Prostate gland (tissue), 2 donors: ENCODE data around the gene IPO11. TPM values are rescaled to one million over a fixed set of nuclear protein-coding genes. Genes with fewer than 3 reads are reported as not detected.
A peak's percentile ranks its signal among the peaks of the same experiment; 100 is the strongest.

Experiments used
- DNase-seq: peaks from one replicate; pipeline ENCODE4 v3.0.0-alpha.2; 2019; ENCODE audit warnings: low spot score
- H3K27ac ChIP-seq, 2 donors: fragments of 200-600 bp; sonication (generic); 2 replicates each; pipeline ENCODE4 v1.5.1; 2017 to 2019
- H3K27me3 ChIP-seq: fragments of 200-600 bp; sonication (generic); replicated peaks from 2 replicates; pipeline ENCODE4 v1.5.1; 2019; ENCODE audit not compliant: insufficient read depth
- H3K36me3 ChIP-seq, 2 donors: fragments of 200-600 bp; sonication (generic); 1 replicate in 1 of 2; 2 replicates in 1 of 2; pipeline versions ENCODE4 v1.5.1 to v1.8.1; 2017 to 2019
- H3K4me1 ChIP-seq: fragments of 200-600 bp; sonication (generic); replicated peaks from 2 replicates; pipeline ENCODE4 v1.5.1; 2019
- H3K4me3 ChIP-seq, 2 donors: fragments of 200-600 bp; sonication (generic); 2 replicates each; pipeline ENCODE4 v1.5.1; 2017 to 2019
- H3K9me3 ChIP-seq: fragments of 200-600 bp; sonication (generic); 2 replicates; pipeline ENCODE4 v1.5.1; 2017
- CTCF ChIP-seq, 4 experiments: fragments of 200-600 bp in 2 of 4; fragments of 450-650 bp in 2 of 4; sonication (generic) in 2 of 4; IDR thresholded peaks; 1 replicate in 3 of 4; 2 replicates in 1 of 4; pipeline ENCODE4 v1.5.1; 2016 to 2019; ENCODE audit warnings: antibody characterized with exemption in 4 of 4, mild to moderate bottlenecking in 2 of 4, moderate library complexity in 2 of 4
- POLR2A ChIP-seq: fragments of 450-650 bp; IDR thresholded peaks from one replicate; pipeline ENCODE4 v1.6.1; 2016; ENCODE audit warnings: antibody characterized with exemption, mild to moderate bottlenecking
- POLR2AphosphoS5 ChIP-seq: sonication (generic); formaldehyde crosslinking; IDR thresholded peaks from one replicate; pipeline ENCODE4 v1.6.1; 2017; ENCODE audit warnings: antibody characterized with exemption
- WGBS: methylation state at CpG from one replicate; pipeline ENCODE4 v1.1.5; 2018; 5-methylcytosine and 5-hydroxymethylcytosine counted together
- intact Hi-C: fragments of 100-400 bp; cut with DNase I; formaldehyde crosslinking; loops from one replicate; pipeline ENCODE4 v1.14.2; 2022
- total RNA-seq, 2 donors: library from RNA; depleted of rRNA; stranded (reverse); fragments of >200 nt; gene quantifications; one replicate each; pipeline ENCODE4 v1.1.0, GENCODE V29; 2016

The IPO11 gene
- total RNA-seq, 2 donors from 2014 or later, result 15.5 to 36.2 TPM

GRCh38 chr5:62418462-62419076 lies 6.0 kb downstream of the IPO11 start:
- DNase-seq, result no peak
- intact Hi-C loops, result no loop called here
- 87% methylated on average over 4 of the region's 4 CpGs for WGBS
- TF ChIP-seq POLR2AphosphoS5 (no peak), POLR2A (no peak), CTCF (IDR thresholded peaks at IDR 0.05) (no peak)
- H3K9me3 ChIP-seq, result no peaks in the 10 kb centered on the region
- H3K27ac ChIP-seq, result no peak overlapping the region
- no peaks in the 10 kb centered on the region for H3K27me3 ChIP-seq
- no peaks in the 10 kb centered on the region for H3K4me1 ChIP-seq
- no peaks in the 10 kb centered on the region for H3K36me3 ChIP-seq
- no peak overlapping the region for H3K4me3 ChIP-seq

GRCh38 chr5:62419609-62420008 lies 7.0 kb downstream of the IPO11 start:
- TF ChIP-seq CTCF (IDR thresholded peaks at IDR 0.05) (no peak), POLR2AphosphoS5 (no peak), POLR2A (no peak)

GRCh38 chr5:62421414-62421813 lies 8.9 kb downstream of the IPO11 start:
- no peak for DNase-seq
- H3K9me3 ChIP-seq, result no peaks in the 10 kb centered on the region
- intact Hi-C loops, result no loop called here
- no peaks in the 10 kb centered on the region for H3K36me3 ChIP-seq
- no peaks in the 10 kb centered on the region for H3K27me3 ChIP-seq
- no peaks in the 10 kb centered on the region for H3K4me1 ChIP-seq
- WGBS, result 45% methylated on average over 1 of the region's 1 CpG
- TF ChIP-seq POLR2A, result no peak
- TF ChIP-seq POLR2AphosphoS5, result no peak
- TF ChIP-seq CTCF (IDR thresholded peaks at IDR 0.05), result no peak
- H3K27ac ChIP-seq, result no peak overlapping the region
- no peak overlapping the region for H3K4me3 ChIP-seq

More at GRCh38 chr5:62419609-62420008, 7.0 kb downstream of the IPO11 start:
- Histone ChIP-seq H3K9me3 (no peaks in the 10 kb centered on the region), H3K36me3 (no peaks in the 10 kb centered on the region), H3K27ac (no peak overlapping the region), H3K27me3 (no peaks in the 10 kb centered on the region), H3K4me3 (no peak overlapping the region), H3K4me1 (no peaks in the 10 kb centered on the region)
- intact Hi-C loops, result no loop called here
- no peak for DNase-seq
- WGBS, result 97% methylated on average over 3 of the region's 3 CpGs

- no peak for DNase-seq
- TF ChIP-seq CTCF (IDR thresholded peaks at IDR 0.05) (no peak), POLR2AphosphoS5 (no peak), POLR2A (no peak)
- Histone ChIP-seq H3K9me3 (no peaks in the 10 kb centered on the region), H3K36me3 (no peaks in the 10 kb centered on the region), H3K4me3 (no peak overlapping the region), H3K27me3 (no peaks in the 10 kb centered on the region), H3K27ac (no peak overlapping the region), H3K4me1 (no peaks in the 10 kb centered on the region)
- intact Hi-C loops, result no loop called here
- WGBS, result 86% methylated on average over 1 of the region's 1 CpG
Observed at GRCh38 chr5:62424763-62425162, 12.2 kb downstream of the IPO11 start.

- Histone ChIP-seq H3K9me3 (no peaks in the 10 kb centered on the region), H3K4me3 (no peak overlapping the region), H3K27ac (peak overlapping the region; percentile 26 to 41), H3K4me1 (no peaks in the 10 kb centered on the region), H3K27me3 (no peaks in the 10 kb centered on the region), H3K36me3 (no peaks in the 10 kb centered on the region)
- intact Hi-C loops, result no loop called here
- no peak for DNase-seq
- TF ChIP-seq POLR2AphosphoS5 (no peak), CTCF (IDR thresholded peaks at IDR 0.05) (no peak), POLR2A (no peak)
- 66% methylated on average over 11 of the region's 11 CpGs for WGBS
Observed at GRCh38 chr5:62431735-62432620, 19.4 kb downstream of the IPO11 start.
